A549 (cell line): ENCODE measurements around the gene FANCC.

Experiments used
- CTCF ChIP-seq: fragments of >200 bp; sonication (Bioruptor Twin); formaldehyde crosslinking; IDR thresholded peaks from 3 replicates; pipeline ENCODE4 v1.5.1; 2016
- HDAC2 ChIP-seq: fragments of 200-600 bp; sonication (generic); IDR thresholded peaks from 2 replicates; pipeline ENCODE4 v1.6.1; 2016
- POLR2A ChIP-seq: IDR thresholded peaks from 2 replicates; pipeline ENCODE4 v1.6.1; 2012; ENCODE audit warnings: mild to moderate bottlenecking, low read length
- RAD21 ChIP-seq, 2 experiments: fragments of >200 bp in 1 of 2; sonication (Bioruptor Twin) in 1 of 2; formaldehyde crosslinking in 1 of 2; IDR thresholded peaks in 1 of 2; conservative IDR thresholded peaks in 1 of 2; 2 replicates in 1 of 2; 3 replicates in 1 of 2; pipeline ENCODE4 v1.6.1; 2012 to 2018; ENCODE audit warnings: inconsistent platforms in 1 of 2
- RCOR1 ChIP-seq: fragments of 150-350 bp; IDR thresholded peaks from 2 replicates; pipeline ENCODE4 v1.6.1; 2014; ENCODE audit warnings: antibody characterized with exemption, low read length, low read depth
- SMC3 ChIP-seq: fragments of >200 bp; sonication (Bioruptor Twin); formaldehyde crosslinking; IDR thresholded peaks from 3 replicates; pipeline ENCODE4 v1.6.1; 2018; ENCODE audit warnings: inconsistent platforms

DNA sequence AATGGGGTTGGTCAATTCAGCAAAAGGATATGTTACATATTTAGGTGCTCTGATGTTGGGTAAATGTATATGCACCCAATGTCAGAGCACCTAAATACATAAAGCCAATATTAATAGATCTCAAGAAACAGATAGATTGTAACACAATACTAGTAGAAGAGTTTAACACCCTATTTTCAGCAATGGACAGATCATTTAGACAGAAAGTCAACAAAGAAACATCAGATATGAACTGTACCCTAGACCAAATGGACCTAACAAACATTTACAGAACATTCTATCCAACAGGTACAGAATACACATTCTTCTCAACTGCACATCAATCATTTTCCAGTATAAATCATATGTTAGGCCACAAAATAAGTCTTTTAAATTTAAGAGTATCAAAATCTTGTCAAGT is 35.2 kb downstream of the FANCC start:
- TF ChIP-seq CTCF (no peak), RCOR1 (no peak), SMC3 (no peak), RAD21 (conservative IDR thresholded peaks at IDR 0.05 in 1 of 2, IDR thresholded peaks at IDR 0.05 in 1 of 2) (no peak), HDAC2 (no peak), POLR2A (no peak)
